ENCODE measurements around the gene RXFP4. TPM values are rescaled to one million over a fixed set of nuclear protein-coding genes. Genes with fewer than 3 reads are reported as not detected.

Gene RXFP4
- total RNA-seq, 1 experiment from 2014 or later, result not detected

GRCh38 chr1:155911156-155912055 lies 30.0 kb upstream of the RXFP4 start, which contains the start of gene RIT1:
TSS of gene RIT1 (minus strand) at chr1:155911349. CDS start at chr1:155910761, 588 bp downstream.
- Mint-ChIP-seq H3K27me3 (ENCODE audit: low read depth) (no peaks in the 10 kb centered on the region), H3K9me3 (no peaks in the 10 kb centered on the region), H3K4me3 (peak within 1 kb of the TSS; percentile 95), H3K4me1 (peaks cover 13% of the 10 kb centered on the region), H3K36me3 (peaks cover 59% of the 10 kb centered on the region), H3K27ac (peak within 1 kb of the TSS; percentile 97)
- ATAC-seq (peak; percentile 93), DNase-seq (ENCODE audit: low spot score) (peak; percentile 89)
- ChIA-PET CTCF (interaction anchor here (0.8 to 1.6 kb wide), 2 partner anchors 78 to 155 kb away, joined by 3 read pairs; no protein-coding TSS in a partner anchor), POLR2A (no interaction called here)
- TF ChIP-seq IRF1 (CRISPR knock-in tag; IDR thresholded peaks at IDR 0.05) (no peak), AR (CRISPR knock-in tag; IDR thresholded peaks at IDR 0.05) (0 out of 2 replicates have a peak, but pooled peaks have one; percentile 40), ZBTB21 (CRISPR knock-in tag; IDR thresholded peaks at IDR 0.05; ENCODE audit: borderline replicate concordance) (no peak), SP1 (CRISPR knock-in tag; conservative IDR thresholded peaks at IDR 0.05) (peak; percentile 83), EMX1 (CRISPR knock-in tag; IDR thresholded peaks at IDR 0.05) (peak; percentile 69; the same call in 1 of the 2 replicates), SMAD3 (CRISPR knock-in tag; IDR thresholded peaks at IDR 0.05; ENCODE audit: borderline replicate concordance) (0 out of 2 replicates have a peak, but pooled peaks have one; percentile 14), NFYB (CRISPR knock-in tag; conservative IDR thresholded peaks at IDR 0.05; ENCODE audit: low read depth) (no peak), JAZF1 (CRISPR knock-in tag; IDR thresholded peaks at IDR 0.05) (no peak), NR1H2 (CRISPR knock-in tag; IDR thresholded peaks at IDR 0.05) (no peak), ZNF281 (CRISPR knock-in tag; IDR thresholded peaks at IDR 0.05) (no peak), SOX15 (CRISPR knock-in tag; IDR thresholded peaks at IDR 0.05) (no peak), E2F5 (CRISPR knock-in tag; IDR thresholded peaks at IDR 0.05) (0 out of 2 replicates have a peak, but pooled peaks have one; percentile 52), TP53 (CRISPR knock-in tag; IDR thresholded peaks at IDR 0.05) (no peak), USF1 (CRISPR knock-in tag; IDR thresholded peaks at IDR 0.05) (no peak), MAX (CRISPR knock-in tag; IDR thresholded peaks at IDR 0.05) (no peak), CREM (CRISPR knock-in tag; IDR thresholded peaks at IDR 0.05) (peak; percentile 61; the same call in 1 of the 2 replicates), USF2 (CRISPR knock-in tag; IDR thresholded peaks at IDR 0.05) (0 out of 2 replicates have a peak, but pooled peaks have one; percentile 4), FOXP1 (CRISPR knock-in tag; IDR thresholded peaks at IDR 0.05; ENCODE audit: borderline replicate concordance) (0 out of 2 replicates have a peak, but pooled peaks have one; percentile 48), FOXK1 (CRISPR knock-in tag; IDR thresholded peaks at IDR 0.05) (no peak)

Data from WTC11 (cell line).